HepG2 (cell line): Measurements from ENCODE around the gene CBLB. TPM values are rescaled to one million over a fixed set of nuclear protein-coding genes. Genes with fewer than 3 reads are reported as not detected.

Experiments used
- ATAC-seq: fragments of 200-7000 bp; cut with Tn5 transposase; 3 replicates; pipeline ENCODE4 v1.9.1; 2020; ENCODE audit warnings: mild to moderate bottlenecking, moderate library complexity
- BruUV-seq: library from RNA; stranded (reverse); fragments of 400-500 nt; replicated peaks from 2 replicates; lab custom pipeline; 2021; lab: Mats Ljungman, UMichigan
- CTCF ChIA-PET: fragments of 300-600 bp; formaldehyde crosslinking; extraction: SDS; loops from one replicate; lab custom pipeline; 2021; ENCODE audit warnings: low total read pairs, inconsistent platforms, low intra/inter-chr PET ratio; lab: Yijun Ruan, JAX
- POLR2A ChIA-PET: fragments of 350-600 bp; sonication (Branson Sonifier 250); formaldehyde crosslinking; loops from one replicate; lab custom pipeline; 2020; ENCODE audit warnings: antibody characterized with exemption, inconsistent platforms; lab: Yijun Ruan, JAX
- DNase-seq: peaks from one replicate; pipeline ENCODE4 v3.0.0-alpha.2; 2015; ENCODE audit warnings: low spot score
- FAIRE-seq: peaks from 3 replicates; lab custom pipeline; 2011; peaks lifted over from hg19 to GRCh38; lab: Jason Lieb, UNC
- H2AFZ ChIP-seq: one replicate; pipeline ENCODE4 v1.6.1; 2011; ENCODE audit warnings: low read length, inconsistent platforms
- H3K27ac ChIP-seq: fragments of 300-600 bp; 3 replicates; pipeline ENCODE4 v1.8.0; 2011; ENCODE audit warnings: mixed run types, mild to moderate bottlenecking, mixed read lengths, low read length, inconsistent platforms; ENCODE audit not compliant: insufficient read depth; ENCODE audit errors: extremely low read length
- H3K27me3 ChIP-seq, 2 experiments: fragments of 200-600 bp in 1 of 2; 2 replicates in 1 of 2; 3 replicates in 1 of 2; pipeline versions ENCODE4 v1.6.0 to v1.8.0; 2011; ENCODE audit warnings: low read length in 2 of 2, mild to moderate bottlenecking in 2 of 2, moderate library complexity in 2 of 2, inconsistent platforms in 1 of 2; ENCODE audit not compliant: insufficient read depth in 2 of 2, control insufficient read depth in 1 of 2
- H3K36me3 ChIP-seq, 2 experiments: fragments of 200-600 bp in 1 of 2; replicated peaks in 1 of 2; 2 replicates in 1 of 2; 3 replicates in 1 of 2; pipeline versions ENCODE4 v1.5.1 to v1.8.0; 2011; ENCODE audit warnings: low read length in 2 of 2, inconsistent platforms in 1 of 2; ENCODE audit not compliant: insufficient read depth in 2 of 2, control insufficient read depth in 1 of 2
- H3K4me1 ChIP-seq: 2 replicates; pipeline ENCODE4 v1.5.1; 2012; ENCODE audit warnings: low read length, inconsistent platforms; ENCODE audit not compliant: insufficient read depth
- H3K4me2 ChIP-seq: 2 replicates; pipeline ENCODE4 v1.6.0; 2011; ENCODE audit warnings: low read depth, low read length, inconsistent platforms
- H3K4me3 ChIP-seq, 3 experiments: fragments of 200-600 bp in 1 of 3; sonication (generic), shearing (Covaris generic) in 1 of 3; replicated peaks in 1 of 3; 2 replicates each; pipeline ENCODE4 v1.5.1; 2011 to 2016; ENCODE audit warnings: low read length in 3 of 3, inconsistent platforms in 2 of 3, low read depth in 2 of 3, mild to moderate bottlenecking in 2 of 3, control low read depth in 1 of 3, mixed read lengths in 1 of 3; ENCODE audit not compliant: insufficient read depth in 1 of 3
- H3K79me2 ChIP-seq: one replicate; pipeline ENCODE4 v1.6.1; 2011; ENCODE audit warnings: low read length, inconsistent platforms; ENCODE audit not compliant: insufficient read depth
- H3K9ac ChIP-seq: 2 replicates; pipeline ENCODE4 v1.6.0; 2011; ENCODE audit warnings: mild to moderate bottlenecking, low read depth, low read length, inconsistent platforms; ENCODE audit not compliant: insufficient read depth
- H3K9me3 ChIP-seq: 2 replicates; pipeline ENCODE4 v1.5.1; 2012; ENCODE audit warnings: mild to moderate bottlenecking, low read length
- H4K20me1 ChIP-seq: 2 replicates; pipeline ENCODE4 v1.6.0; 2011; ENCODE audit warnings: inconsistent platforms, mild to moderate bottlenecking, low read length, moderate library complexity; ENCODE audit not compliant: insufficient read depth
- SNRNP70 ChIP-seq: fragments of 200-400 bp; formaldehyde crosslinking; IDR thresholded peaks from 2 replicates; pipeline ENCODE4 v1.6.1; 2017; ENCODE audit warnings: mild to moderate bottlenecking, low read depth, low read length, moderate library complexity
- ZNF317 ChIP-seq: sonication (generic); formaldehyde crosslinking; IDR thresholded peaks from 2 replicates; pipeline ENCODE4 v1.5.0; 2020; ENCODE audit warnings: mild to moderate bottlenecking, missing genetic modification reagents
- WGBS: methylation state at CpG from one replicate; pipeline ENCODE4 v1.1.6; 2017; ENCODE audit warnings: low lambda C conversion rate; 5-methylcytosine and 5-hydroxymethylcytosine counted together
- in situ Hi-C: cut with HindIII; loops from 2 replicates; pipeline ENCODE4 v1.10.0; 2017; ENCODE audit warnings: low pct_unique_long_range_greater_than_20kb; ENCODE audit not compliant: extremely low pct_ligation_motif_present
- intact Hi-C: fragments of 100-400 bp; cut with micrococcal nuclease; formaldehyde crosslinking; loops from one replicate; pipeline ENCODE4 v1.10.0; 2022; ENCODE audit not compliant: unreplicated experiment
- polyA plus RNA-seq, 8 experiments: library from polyadenylated mRNA; depleted of rRNA in 3 of 8; stranded (reverse) in 7 of 8; unstranded in 1 of 8; fragments of >200 nt; fragmentation: Illumina TruSeq in 4 of 8; extraction: Trizol in 4 of 8; gene quantifications; 2 replicates each; pipeline versions ENCODE4 v1.2.1 to v1.2.3, GENCODE V29; 2011 to 2016; ENCODE audit warnings: low read depth in 4 of 8, missing spikeins in 1 of 8, mixed read lengths in 1 of 8; ENCODE audit not compliant: insufficient read depth in 1 of 8
- total RNA-seq, 5 experiments: library from RNA; depleted of rRNA; stranded (reverse); fragments of >200 nt; fragmentation: Illumina TruSeq; extraction: Trizol; gene quantifications; 2 replicates each; pipeline ENCODE4 v1.2.3, GENCODE V29; 2016; ENCODE audit warnings: low read depth in 1 of 5
- TF ChIP-seq, protein P1 (sequence below): sonication (generic); formaldehyde crosslinking; conservative IDR thresholded peaks from 2 replicates; pipeline ENCODE4 v1.5.0; 2020; ENCODE audit warnings: missing genetic modification reagents
- TF ChIP-seq, protein P2 (sequence below): sonication (generic); formaldehyde crosslinking; conservative IDR thresholded peaks from 2 replicates; pipeline ENCODE4 v1.4.0; 2020; ENCODE audit warnings: missing genetic modification reagents
- TF ChIP-seq, protein P3 (sequence below): sonication (generic); formaldehyde crosslinking; IDR thresholded peaks from 2 replicates; pipeline ENCODE4 v1.4.0; 2020; ENCODE audit warnings: missing genetic modification reagents

Gene CBLB
- total and polyA plus RNA-seq, 2 of the 13 experiments (the other 11 are each of a cell fraction or from before 2014, with no cell fraction given): 9.8 to 16.4 TPM

GRCh38 chr3:105747696-105748095 lies 121.1 kb downstream of the CBLB start (continued):
- TF ChIP-seq, protein P1, sequence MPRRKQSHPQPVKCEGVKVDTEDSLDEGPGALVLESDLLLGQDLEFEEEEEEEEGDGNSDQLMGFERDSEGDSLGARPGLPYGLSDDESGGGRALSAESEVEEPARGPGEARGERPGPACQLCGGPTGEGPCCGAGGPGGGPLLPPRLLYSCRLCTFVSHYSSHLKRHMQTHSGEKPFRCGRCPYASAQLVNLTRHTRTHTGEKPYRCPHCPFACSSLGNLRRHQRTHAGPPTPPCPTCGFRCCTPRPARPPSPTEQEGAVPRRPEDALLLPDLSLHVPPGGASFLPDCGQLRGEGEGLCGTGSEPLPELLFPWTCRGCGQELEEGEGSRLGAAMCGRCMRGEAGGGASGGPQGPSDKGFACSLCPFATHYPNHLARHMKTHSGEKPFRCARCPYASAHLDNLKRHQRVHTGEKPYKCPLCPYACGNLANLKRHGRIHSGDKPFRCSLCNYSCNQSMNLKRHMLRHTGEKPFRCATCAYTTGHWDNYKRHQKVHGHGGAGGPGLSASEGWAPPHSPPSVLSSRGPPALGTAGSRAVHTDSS (CRISPR knock-in tag): no peak
- TF ChIP-seq SNRNP70: no peak
- TF ChIP-seq, protein P2, sequence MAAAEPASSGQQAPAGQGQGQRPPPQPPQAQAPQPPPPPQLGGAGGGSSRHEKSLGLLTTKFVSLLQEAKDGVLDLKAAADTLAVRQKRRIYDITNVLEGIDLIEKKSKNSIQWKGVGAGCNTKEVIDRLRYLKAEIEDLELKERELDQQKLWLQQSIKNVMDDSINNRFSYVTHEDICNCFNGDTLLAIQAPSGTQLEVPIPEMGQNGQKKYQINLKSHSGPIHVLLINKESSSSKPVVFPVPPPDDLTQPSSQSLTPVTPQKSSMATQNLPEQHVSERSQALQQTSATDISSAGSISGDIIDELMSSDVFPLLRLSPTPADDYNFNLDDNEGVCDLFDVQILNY: no peak
- TF ChIP-seq, protein P3, sequence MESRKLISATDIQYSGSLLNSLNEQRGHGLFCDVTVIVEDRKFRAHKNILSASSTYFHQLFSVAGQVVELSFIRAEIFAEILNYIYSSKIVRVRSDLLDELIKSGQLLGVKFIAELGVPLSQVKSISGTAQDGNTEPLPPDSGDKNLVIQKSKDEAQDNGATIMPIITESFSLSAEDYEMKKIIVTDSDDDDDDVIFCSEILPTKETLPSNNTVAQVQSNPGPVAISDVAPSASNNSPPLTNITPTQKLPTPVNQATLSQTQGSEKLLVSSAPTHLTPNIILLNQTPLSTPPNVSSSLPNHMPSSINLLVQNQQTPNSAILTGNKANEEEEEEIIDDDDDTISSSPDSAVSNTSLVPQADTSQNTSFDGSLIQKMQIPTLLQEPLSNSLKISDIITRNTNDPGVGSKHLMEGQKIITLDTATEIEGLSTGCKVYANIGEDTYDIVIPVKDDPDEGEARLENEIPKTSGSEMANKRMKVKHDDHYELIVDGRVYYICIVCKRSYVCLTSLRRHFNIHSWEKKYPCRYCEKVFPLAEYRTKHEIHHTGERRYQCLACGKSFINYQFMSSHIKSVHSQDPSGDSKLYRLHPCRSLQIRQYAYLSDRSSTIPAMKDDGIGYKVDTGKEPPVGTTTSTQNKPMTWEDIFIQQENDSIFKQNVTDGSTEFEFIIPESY (CRISPR knock-in tag): no peak

DNA sequence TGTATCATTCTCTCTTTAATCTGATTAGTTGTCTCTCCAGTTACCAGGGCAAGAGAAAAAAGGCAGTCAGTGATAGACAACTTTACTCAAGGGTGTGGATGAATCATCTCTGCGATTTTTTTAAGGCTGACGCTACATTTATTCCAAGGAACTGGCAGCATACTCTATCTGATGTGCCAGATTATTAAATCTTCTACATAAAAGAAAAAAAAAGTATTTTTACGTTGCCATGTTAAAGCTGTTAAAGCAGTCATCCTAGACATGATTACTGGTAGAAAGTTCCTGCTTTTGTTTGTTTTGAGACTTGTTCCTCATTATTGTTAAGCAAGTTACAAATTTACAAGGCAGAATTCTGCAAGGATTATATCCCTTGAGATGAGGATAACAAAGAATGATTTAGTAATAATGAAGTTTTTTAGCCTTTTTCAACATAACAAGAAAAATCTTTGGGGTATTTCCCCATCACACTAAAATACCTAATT lies 121.7 kb downstream of the CBLB start:
- Histone ChIP-seq H3K9ac (no peak overlapping the region), H4K20me1 (0 out of 2 replicates have a peak, but pooled peaks cover 2% of the 10 kb centered on the region), H3K9me3 (no peaks in the 10 kb centered on the region), H2AFZ (no peak overlapping the region), H3K4me2 (no peak overlapping the region), H3K79me2 (no peaks in the 10 kb centered on the region), H3K4me3 (no peak overlapping the region), H3K27me3 (no peaks in the 10 kb centered on the region), H3K27ac (no peak overlapping the region), H3K4me1 (peaks cover 16% of the 10 kb centered on the region), H3K36me3 (peaks cover 4 to 18% of the 10 kb centered on the region in 2 experiments; a peak in 2 of 5 replicates)
- DNase-seq (no peak), ATAC-seq (no peak; the same call in 2 of the 3 replicates), FAIRE-seq (no peak)
- intact Hi-C loops: loop anchor here (5.0 kb wide), 1 partner anchor 120 kb away; the partner anchor contains the start of gene CBLB
- ChIA-PET POLR2A (no interaction called here), CTCF (no interaction called here)
- in situ Hi-C loops: no loop called here
- WGBS: 94% methylated on average over 3 of the region's 3 CpGs
- BruUV-seq: TSS peak; percentile 10
- no peak for TF ChIP-seq ZNF317 (CRISPR knock-in tag)
